H1 (cell line): ENCODE measurements around the gene CREBL2. TPM values are rescaled to one million over a fixed set of nuclear protein-coding genes. Genes with fewer than 3 reads are reported as not detected.

Experiments used
- CTCF ChIA-PET: fragments of 300-600 bp; sonication (Branson Sonifier 250); formaldehyde crosslinking; loops from one replicate; lab custom pipeline; 2021; ENCODE audit not compliant: partially characterized antibody; lab: Charles Lee
- POLR2A ChIA-PET: fragments of 300-600 bp; sonication (Branson Sonifier 250); formaldehyde crosslinking; loops from one replicate; lab custom pipeline; 2021; ENCODE audit warnings: inconsistent platforms; ENCODE audit not compliant: partially characterized antibody; lab: Charles Lee
- DNase-seq, 2 experiments: peaks; one replicate each; pipeline versions ENCODE4 v3.0.0 to v3.0.0-alpha.2; 2010 to 2022; ENCODE audit warnings: low spot score in 2 of 2, low read depth in 1 of 2, mixed read lengths in 1 of 2
- FAIRE-seq: peaks from 2 replicates; lab custom pipeline; 2011; peaks lifted over from hg19 to GRCh38; lab: Jason Lieb, UNC
- H2AFZ ChIP-seq: 2 replicates; pipeline ENCODE4 v1.8.1; 2012; ENCODE audit warnings: low read length, inconsistent platforms
- H2AK5ac ChIP-seq: 2 replicates; pipeline ENCODE4 v1.6.1; 2013; ENCODE audit warnings: low read depth, low read length
- H2BK120ac ChIP-seq: replicated peaks from 2 replicates; pipeline ENCODE3; 2013; ENCODE audit warnings: low read depth, low read length, inconsistent platforms
- H2BK12ac ChIP-seq: 2 replicates; pipeline ENCODE4 v1.6.1; 2013; ENCODE audit warnings: low read depth, low read length
- H2BK15ac ChIP-seq: 2 replicates; pipeline ENCODE4 v1.6.1; 2013; ENCODE audit warnings: low read length
- H2BK20ac ChIP-seq: 2 replicates; pipeline ENCODE4 v1.6.1; 2013; ENCODE audit warnings: low read length
- H2BK5ac ChIP-seq: 2 replicates; pipeline ENCODE4 v1.6.1; 2013; ENCODE audit warnings: low read depth, low read length
- H3K14ac ChIP-seq: 2 replicates; pipeline ENCODE4 v1.6.1; 2013; ENCODE audit warnings: inconsistent platforms; ENCODE audit not compliant: insufficient read length
- H3K18ac ChIP-seq: 2 replicates; pipeline ENCODE4 v1.6.1; 2013; ENCODE audit warnings: low read length; ENCODE audit errors: extremely low read depth
- H3K23ac ChIP-seq: 2 replicates; pipeline ENCODE4 v1.6.1; 2013; ENCODE audit warnings: inconsistent platforms; ENCODE audit not compliant: insufficient read length
- H3K23me2 ChIP-seq: 2 replicates; pipeline ENCODE4 v1.6.1; 2013; ENCODE audit warnings: low read depth, low read length
- H3K27ac ChIP-seq: 2 replicates; pipeline ENCODE4 v1.6.1; 2011; ENCODE audit warnings: low read depth, low read length, inconsistent platforms
- H3K27me3 ChIP-seq, 4 experiments: replicated peaks in 1 of 4; 1 replicate in 1 of 4; 2 replicates in 3 of 4; pipeline versions ENCODE4 v1.6.1 to v1.8.1; 2011 to 2013; ENCODE audit warnings: low read length in 3 of 4, mild to moderate bottlenecking in 3 of 4, inconsistent platforms in 2 of 4, mixed read lengths in 2 of 4, moderate library complexity in 1 of 4; ENCODE audit not compliant: control insufficient read depth in 3 of 4, insufficient read depth in 3 of 4; ENCODE audit errors: extremely low read depth in 1 of 4
- H3K36me3 ChIP-seq, 4 experiments: 2 replicates each; pipeline versions ENCODE4 v1.6.1 to v1.8.1; 2011 to 2013; ENCODE audit warnings: mild to moderate bottlenecking in 4 of 4, low read length in 3 of 4, moderate library complexity in 2 of 4, control low read depth in 1 of 4, inconsistent platforms in 1 of 4; ENCODE audit not compliant: insufficient read depth in 4 of 4, control insufficient read depth in 2 of 4
- H3K4ac ChIP-seq: replicated peaks from 2 replicates; pipeline ENCODE3; 2013; ENCODE audit warnings: low read length, low read depth, mixed read lengths, inconsistent platforms; ENCODE audit not compliant: insufficient read length
- H3K4me1 ChIP-seq, 4 experiments: replicated peaks in 1 of 4; 1 replicate in 1 of 4; 2 replicates in 3 of 4; pipeline versions ENCODE4 v1.6.1 to v1.8.1; 2011 to 2013; ENCODE audit warnings: low read length in 3 of 4, inconsistent platforms in 2 of 4, mixed read lengths in 1 of 4; ENCODE audit not compliant: insufficient read depth in 4 of 4, control insufficient read depth in 3 of 4
- H3K4me2 ChIP-seq, 2 experiments: 2 replicates each; pipeline versions ENCODE4 v1.6.1 to v1.8.1; 2011 to 2013; ENCODE audit warnings: low read depth in 2 of 2, low read length in 2 of 2, control low read depth in 1 of 2, inconsistent platforms in 1 of 2, mild to moderate bottlenecking in 1 of 2; ENCODE audit not compliant: insufficient read depth in 1 of 2
- H3K4me3 ChIP-seq, 4 experiments: fragments of 200-600, 300-600 bp in 1 of 4; sonication (generic), shearing (Covaris generic), sonication (Bioruptor Twin) in 1 of 4; 2 replicates each; pipeline versions ENCODE4 v1.5.1 to v1.8.1; 2011 to 2016; ENCODE audit warnings: low read length in 4 of 4, low read depth in 3 of 4, control low read depth in 2 of 4, inconsistent platforms in 2 of 4, mild to moderate bottlenecking in 2 of 4, mixed read lengths in 1 of 4, moderate library complexity in 1 of 4; ENCODE audit not compliant: insufficient read depth in 2 of 4; ENCODE audit errors: extremely low read depth in 1 of 4
- H3K56ac ChIP-seq: replicated peaks from 2 replicates; pipeline ENCODE3; 2013; ENCODE audit warnings: low read depth, mild to moderate bottlenecking, mixed read lengths, low read length, inconsistent platforms; ENCODE audit not compliant: insufficient read length
- H3K79me1 ChIP-seq: 2 replicates; pipeline ENCODE4 v1.6.1; 2013; ENCODE audit warnings: low read depth, low read length, control low read depth
- H3K79me2 ChIP-seq, 2 experiments: 2 replicates each; pipeline versions ENCODE4 v1.6.1 to v1.8.1; 2012 to 2013; ENCODE audit warnings: low read length in 2 of 2, mild to moderate bottlenecking in 2 of 2, inconsistent platforms in 1 of 2; ENCODE audit not compliant: insufficient read depth in 2 of 2, control insufficient read depth in 1 of 2
- H3K9ac ChIP-seq, 4 experiments: replicated peaks in 1 of 4; 1 replicate in 1 of 4; 2 replicates in 3 of 4; pipeline versions ENCODE4 v1.6.1 to v1.8.1; 2011 to 2013; ENCODE audit warnings: low read depth in 3 of 4, low read length in 3 of 4, control low read depth in 2 of 4, mild to moderate bottlenecking in 2 of 4, moderate library complexity in 2 of 4, inconsistent platforms in 1 of 4; ENCODE audit errors: extremely low read depth in 1 of 4
- H3K9me3 ChIP-seq, 2 experiments: 2 replicates each; pipeline versions ENCODE4 v1.6.1 to v1.8.1; 2012 to 2013; ENCODE audit warnings: mild to moderate bottlenecking in 2 of 2, moderate library complexity in 2 of 2, control low read depth in 1 of 2, inconsistent platforms in 1 of 2, low read depth in 1 of 2, low read length in 1 of 2, mixed read lengths in 1 of 2; ENCODE audit not compliant: insufficient read depth in 2 of 2
- H4K20me1 ChIP-seq, 2 experiments: replicated peaks in 1 of 2; 2 replicates each; pipeline versions ENCODE3 to v1.8.1; 2011 to 2013; ENCODE audit warnings: inconsistent platforms in 2 of 2, low read length in 2 of 2, mild to moderate bottlenecking in 1 of 2; ENCODE audit not compliant: insufficient read depth in 2 of 2, control insufficient read depth in 1 of 2
- H4K5ac ChIP-seq: 2 replicates; pipeline ENCODE4 v1.6.1; 2013; ENCODE audit warnings: low read length, low read depth, mixed read lengths, inconsistent platforms; ENCODE audit not compliant: insufficient read length
- H4K8ac ChIP-seq: 2 replicates; pipeline ENCODE4 v1.8.0; 2013; ENCODE audit warnings: mild to moderate bottlenecking, moderate library complexity, low read length, inconsistent platforms; ENCODE audit not compliant: insufficient read depth; ENCODE audit errors: extremely low read depth
- H4K91ac ChIP-seq: replicated peaks from 2 replicates; pipeline ENCODE3; 2013; ENCODE audit warnings: low read length, mixed read lengths, inconsistent platforms; ENCODE audit not compliant: insufficient read length
- ATF3 ChIP-seq: IDR thresholded peaks from 2 replicates; pipeline ENCODE4 v1.6.1; 2011; ENCODE audit warnings: low read depth, mild to moderate bottlenecking, low read length; ENCODE audit not compliant: insufficient read depth
- CHD1 ChIP-seq: IDR thresholded peaks from 2 replicates; pipeline ENCODE4 v1.6.1; 2012; ENCODE audit warnings: low read depth, low read length, improper control_type of control experiment
- CTBP2 ChIP-seq: IDR thresholded peaks from 2 replicates; pipeline ENCODE4 v1.7.0; 2011; ENCODE audit warnings: borderline replicate concordance, mild to moderate bottlenecking, moderate library complexity, mixed read lengths, low read length; ENCODE audit not compliant: insufficient read depth, insufficient read length
- EZH2 ChIP-seq: fragments of 200-600 bp; sonication (generic); IDR thresholded peaks from 2 replicates; pipeline ENCODE4 v1.7.1; 2012; ENCODE audit warnings: low read depth, mild to moderate bottlenecking, moderate library complexity, low read length, inconsistent platforms; ENCODE audit not compliant: severe bottlenecking
- JUN ChIP-seq: IDR thresholded peaks from 2 replicates; pipeline ENCODE4 v1.6.1; 2011; ENCODE audit warnings: low read depth, mild to moderate bottlenecking, improper control_type of control experiment, low read length
- JUND ChIP-seq: IDR thresholded peaks from 2 replicates; pipeline ENCODE4 v1.6.1; 2011; ENCODE audit warnings: mild to moderate bottlenecking, improper control_type of control experiment, low read length
- KDM1A ChIP-seq: fragments of 200-600, 300-600 bp; sonication (generic); IDR thresholded peaks from 2 replicates; pipeline ENCODE4 v1.7.1; 2016; ENCODE audit warnings: mild to moderate bottlenecking, low read length, borderline replicate concordance
- RBBP5 ChIP-seq: IDR thresholded peaks from 2 replicates; pipeline ENCODE4 v1.7.1; 2012; ENCODE audit warnings: low read depth, mild to moderate bottlenecking, inconsistent platforms, low read length, moderate library complexity, borderline replicate concordance
- SIN3A ChIP-seq, 2 experiments: IDR thresholded peaks in 1 of 2; conservative IDR thresholded peaks in 1 of 2; 2 replicates each; pipeline ENCODE4 v1.6.1; 2011 to 2012; ENCODE audit warnings: low read length in 2 of 2, improper control_type of control experiment in 1 of 2, low read depth in 1 of 2, mild to moderate bottlenecking in 1 of 2
- SIRT6 ChIP-seq: IDR thresholded peaks from one replicate; pipeline ENCODE4 v1.7.1; 2012; ENCODE audit warnings: low read length, inconsistent platforms
- SIX5 ChIP-seq: IDR thresholded peaks from 2 replicates; pipeline ENCODE4 v1.6.1; 2011; ENCODE audit warnings: mild to moderate bottlenecking, low read depth, low read length
- SP1 ChIP-seq: IDR thresholded peaks from 2 replicates; pipeline ENCODE4 v1.6.1; 2011; ENCODE audit warnings: low read depth, low read length
- TEAD4 ChIP-seq: IDR thresholded peaks from 2 replicates; pipeline ENCODE4 v1.6.1; 2012; ENCODE audit warnings: low read depth, low read length, inconsistent platforms, mixed read lengths
- WGBS, 2 experiments: shearing (Covaris generic) in 1 of 2; methylation state at CpG; one replicate each; pipeline versions ENCODE4 v1.1.6 to v1.1.7; 2013 to 2015; ENCODE audit warnings: low lambda C conversion rate in 2 of 2, mixed read lengths in 2 of 2, inconsistent platforms in 1 of 2, low coverage in 1 of 2, missing lambda C conversion rate in 1 of 2; ENCODE audit not compliant: insufficient replicate concordance in 2 of 2, insufficient coverage in 1 of 2, insufficient read length in 1 of 2; ENCODE audit errors: extremely low coverage in 1 of 2, missing lambda C conversion rate in 1 of 2; 5-methylcytosine and 5-hydroxymethylcytosine counted together
- polyA plus RNA-seq, 7 experiments: library from polyadenylated mRNA; depleted of rRNA in 3 of 7; stranded (reverse) in 5 of 7; unstranded in 2 of 7; fragments of >200 nt in 5 of 7; fragments of 200-250 nt in 2 of 7; gene quantifications; 1 replicate in 5 of 7; 2 replicates in 1 of 7; 4 replicates in 1 of 7; pipeline versions ENCODE4 v1.2.1 to v1.2.3, GENCODE V29; 2011 to 2013; ENCODE audit warnings: missing spikeins in 2 of 7, mixed read lengths in 2 of 7
- total RNA-seq: library from RNA; stranded (reverse); fragmentation: NEBNext Ultra II Directional; extraction: Animal tissue kit (Norgen Biotek cat#: 25700); gene quantifications from 2 replicates; pipeline ENCODE4 v1.2.1, GENCODE V29; 2021

Gene CREBL2
- total and polyA plus RNA-seq, 2 of the 8 experiments (the other 6 are each of a cell fraction or from before 2014, with no cell fraction given), result 9.8 to 18.3 TPM

- Histone ChIP-seq H3K79me1 (no peaks in the 10 kb centered on the region), H2BK5ac (no peak overlapping the region), H3K56ac (no peak overlapping the region), H2AFZ (no peak overlapping the region), H3K36me3 (peaks cover 0 to 2% (median 0%) of the 10 kb centered on the region in 4 experiments; a peak in 1 of 8 replicates), H3K4me2 (no peak overlapping the region), H3K79me2 (peaks cover 0 to 28% of the 10 kb centered on the region in 2 experiments; a peak in 2 of 4 replicates), H2BK12ac (no peak overlapping the region), H4K20me1 (peaks cover 0 to 2% of the 10 kb centered on the region in 2 experiments), H3K27me3 (no peaks in the 10 kb centered on the region; a peak in 1 of 7 replicates), H4K8ac (no peak overlapping the region), H4K5ac (no peak overlapping the region), H2BK15ac (no peak overlapping the region), H3K14ac (no peak overlapping the region), H2AK5ac (no peak overlapping the region), H3K9me3 (no peaks in the 10 kb centered on the region), H3K23ac (no peak overlapping the region), H3K4me3 (no peak overlapping the region), H2BK120ac (no peak overlapping the region), H3K4me1 (peaks cover 5 to 10% (median 7%) of the 10 kb centered on the region in 4 experiments; a peak in 6 of 7 replicates), H4K91ac (no peak overlapping the region), H2BK20ac (no peak overlapping the region), H3K9ac (no peak overlapping the region), H3K27ac (no peak overlapping the region), H3K23me2 (no peaks in the 10 kb centered on the region; the same call in 1 of the 2 replicates), H3K18ac (no peak overlapping the region), H3K4ac (no peak overlapping the region)
- ChIA-PET POLR2A (interaction anchor here (0.6 to 1.2 kb wide), 2 partner anchors 13 to 423 kb away, joined by 4 read pairs; no protein-coding TSS in a partner anchor), CTCF (no interaction called here)
- WGBS, 2 experiments, result 96% methylated on average over 1 of the region's 1 CpG; no CpG with 5 or more reads in 1 of the 2 experiments
- DNase-seq (no peak), FAIRE-seq (no peak)
- no peak for TF ChIP-seq CTBP2
- TF ChIP-seq SIX5, result no peak
- TF ChIP-seq TEAD4, result no peak
- TF ChIP-seq CHD1, result no peak
- TF ChIP-seq SIN3A (conservative IDR thresholded peaks at IDR 0.05 in 1 of 2, IDR thresholded peaks at IDR 0.05 in 1 of 2; ENCODE audit: low read depth in 1 of 2, low read length in 2 of 2), result no peak
- TF ChIP-seq SP1, result no peak
- TF ChIP-seq EZH2, result no peak
- TF ChIP-seq SIRT6, result no peak
- TF ChIP-seq JUN, result no peak
- no peak for TF ChIP-seq JUND
- no peak for TF ChIP-seq ATF3
- TF ChIP-seq KDM1A, result no peak
- TF ChIP-seq RBBP5, result no peak
Measured at GRCh38 chr12:12686472-12686871, 74.8 kb downstream of the CREBL2 start.
